ENCODE measurements around the gene BSG. TPM values are rescaled to one million over a fixed set of nuclear protein-coding genes. Genes with fewer than 3 reads are reported as not detected.

The BSG gene
- 235 and 258 TPM in 2 replicates for total RNA-seq (2013; cell fraction: nucleolus; rRNA removed)
- total RNA-seq (2014; rRNA removed) (209 and 247 TPM in 2 replicates), total RNA-seq (2014; rRNA removed; fragmentation: Illumina TruSeq; extraction: Trizol) (53.5 and 64.8 TPM in 2 replicates), total RNA-seq (2021) (244 and 253 TPM in 2 replicates), polyA plus RNA-seq (2011; rRNA removed) (66.3 and 248 TPM in 2 replicates), polyA plus RNA-seq (2014; fragmentation: Illumina TruSeq; extraction: Trizol) (22.1 and 60.8 TPM in 2 replicates), polyA plus RNA-seq (2014; fragmentation: Nextera tagmentation; extraction: Ambion mirVana) (1 to 10 TPM; 2.8 to 9.5 TPM), polyA plus RNA-seq (2014; rRNA removed) (151 and 202 TPM in 2 replicates), polyA plus RNA-seq (2016; fragmentation: Nextera tagmentation; extraction: Ambion mirVana) (100 to 1,000 TPM; 288 to 297 TPM), polyA minus RNA-seq (2011; rRNA and poly(A)+ RNA removed) (137 and 184 TPM in 2 replicates), Bru-seq, nascent RNA (percentile 80 among the genes with signal in this experiment), BruChase-seq, experiment 1, labeled RNA remaining after a 6-hour chase (percentile 97 among the genes with signal in this experiment), BruChase-seq, experiment 2, labeled RNA remaining after a 2-hour chase (percentile 92 among the genes with signal in this experiment)
- polyA plus RNA-seq (2011; ENCODE audit: low read depth) = 54.3 TPM
- polyA plus RNA-seq (2011; cell fraction: cytosol; rRNA removed) = 257 and 342 TPM in 2 replicates
- 260 and 337 TPM in 2 replicates for polyA plus RNA-seq (2011; cell fraction: nucleus; rRNA removed)
- 173 and 195 TPM in 2 replicates for polyA plus RNA-seq (2012)
- polyA minus RNA-seq (2011; cell fraction: cytosol; rRNA and poly(A)+ RNA removed) = 137 and 151 TPM in 2 replicates
- polyA minus RNA-seq (2011; cell fraction: nucleus; rRNA and poly(A)+ RNA removed) = 45.3 and 89.1 TPM in 2 replicates
- long read RNA-seq, experiment 1, partial matches to known transcripts = 2 of 284 reads
- long read RNA-seq, experiment 1, other reads (novel, unspliced or antisense) = 282 of 284 reads
- long read RNA-seq, experiment 2, partial matches to known transcripts = 2 of 36 reads
- long read RNA-seq, experiment 2, other reads (novel, unspliced or antisense) = 34 of 36 reads

DNA sequence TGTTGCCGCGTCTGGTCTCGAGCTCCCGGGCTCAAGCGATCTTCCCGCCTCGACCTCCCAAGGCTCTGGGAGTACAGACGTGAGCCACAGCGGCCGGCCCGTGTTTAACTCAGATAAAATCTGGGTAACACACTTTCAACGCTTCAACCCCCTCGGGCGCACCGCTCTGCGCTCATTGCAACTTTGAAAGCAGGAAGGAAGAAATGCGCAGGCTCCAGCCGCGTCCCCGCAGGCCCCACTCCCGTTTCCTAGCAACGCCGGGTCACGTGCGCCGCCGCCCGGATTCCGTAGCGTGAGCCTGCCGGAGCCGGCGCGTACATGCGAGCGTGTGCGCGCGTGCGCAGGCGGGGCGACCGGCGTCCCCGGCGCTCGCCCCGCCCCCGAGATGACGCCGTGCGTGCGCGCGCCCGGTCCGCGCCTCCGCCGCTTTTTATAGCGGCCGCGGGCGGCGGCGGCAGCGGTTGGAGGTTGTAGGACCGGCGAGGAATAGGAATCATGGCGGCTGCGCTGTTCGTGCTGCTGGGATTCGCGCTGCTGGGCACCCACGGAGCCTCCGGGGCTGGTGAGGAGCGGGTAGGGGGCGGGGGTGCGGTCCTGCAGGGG, at the start of gene BSG:
Gene BSG (plus strand): TSS at position 457 of the 603 bp plus-strand sequence. CDS start 39 bp downstream, at position 496.
- ATAC-seq = peak; percentile 76
- ChIA-PET CTCF (interaction anchor here (1.0 to 1.1 kb wide), 2 partner anchors 40 to 62 kb away, joined by 3 read pairs; no protein-coding TSS in a partner anchor), POLR2A (interaction anchor here (1.0 kb wide), 2 partner anchors 41 to 62 kb away, joined by 3 to 9 read pairs; no protein-coding TSS in a partner anchor), SMC1A (ENCODE audit: uncharacterized antibody, unreplicated experiment) (no interaction called here), RAD21 (ENCODE audit: unreplicated experiment) (interaction anchor here (1.0 kb wide), 1 partner anchor 16 kb away, joined by 4 read pairs; no protein-coding TSS in a partner anchor)
- H4K20me1 ChIP-seq (ENCODE audit: control insufficient read depth, insufficient read depth) = 0 out of 2 replicates have a peak, but pooled peaks cover 5% of the 10 kb centered on the region
- peak; percentile 88 for DNase-seq (ENCODE audit: low read depth, low spot score)
- intact Hi-C loops (cut with micrococcal nuclease; ENCODE audit: unreplicated experiment) = loop anchor here (2.0 to 5.0 kb wide), 3 partner anchors 40 to 225 kb away; partner anchors contain the start of genes CDC34, POLRMT and PTBP1
- H3K27ac ChIP-seq (ENCODE audit: control insufficient read depth, insufficient read depth) = peak within 1 kb of the TSS; percentile 88
- peak; percentile 56 for FAIRE-seq
- in situ Hi-C loops (cut with MboI) = no loop called here
- H3K9ac ChIP-seq (ENCODE audit: control insufficient read depth, insufficient read depth, low read length) = peak within 1 kb of the TSS; percentile 91
- peaks cover 3% of the 10 kb centered on the region; the same call in 1 of the 2 replicates for H3K4me1 ChIP-seq (ENCODE audit: control insufficient read depth, insufficient read depth, low read length)
- BruUV-seq (replicated peaks) = no TSS peak
- peak within 1 kb of the TSS; percentile 83 for H3K4me3 ChIP-seq
- 1% methylated on average over 68 of the region's 79 CpGs for WGBS (ENCODE audit: insufficient coverage, insufficient replicate concordance, low lambda C conversion rate, missing lambda C conversion rate)
- H3K4me2 ChIP-seq (ENCODE audit: control insufficient read depth, insufficient read depth) = peak within 1 kb of the TSS; percentile 93
- H3K27me3 ChIP-seq (replicated peaks in 1 of 2; ENCODE audit: control insufficient read depth in 2 of 2, insufficient read depth in 2 of 2, low read length in 1 of 2) = no peaks in the 10 kb centered on the region
- peak within 1 kb of the TSS; percentile 90 for H2AFZ ChIP-seq (ENCODE audit: control insufficient read depth, low read depth, low read length)
- H3K79me2 ChIP-seq (ENCODE audit: control insufficient read depth, insufficient read depth, low read length) = peaks cover 45% of the 10 kb centered on the region
- peaks cover 0 to 3% of the 10 kb centered on the region in 2 experiments; a peak in 1 of 4 replicates for H3K36me3 ChIP-seq (ENCODE audit: control insufficient read depth in 2 of 2, insufficient read depth in 2 of 2, low read length in 1 of 2)
- H3K9me3 ChIP-seq (replicated peaks; ENCODE audit: control insufficient read depth, insufficient read depth, low read length) = no peaks in the 10 kb centered on the region
- TF ChIP-seq CHD2 (IDR thresholded peaks at IDR 0.05; ENCODE audit: borderline replicate concordance, low read depth, low read length) (peak; percentile 56; the same call in 1 of the 2 replicates), BRCA1 (IDR thresholded peaks at IDR 0.05; ENCODE audit: low read depth, low read length) (no peak), NFYA (IDR thresholded peaks at IDR 0.05; ENCODE audit: borderline replicate concordance, low read depth, low read length) (no peak), ZSCAN29 (IDR thresholded peaks at IDR 0.05) (no peak), MEF2A (IDR thresholded peaks at IDR 0.05; ENCODE audit: insufficient read depth, low read depth, low read length) (no peak), EZH2 (IDR thresholded peaks at IDR 0.05; ENCODE audit: borderline replicate concordance, control insufficient read depth, low read depth, low read length) (no peak), TBL1XR1 (IDR thresholded peaks at IDR 0.05; ENCODE audit: low read depth, low read length) (peak; percentile 59; the same call in 1 of the 2 replicates), RAD21 (IDR thresholded peaks at IDR 0.05; ENCODE audit: insufficient read depth, low read depth, low read length) (no peak), HCFC1 (IDR thresholded peaks at IDR 0.05; ENCODE audit: low read length) (peak; percentile 47; the same call in 1 of the 2 replicates), FOXK2 (IDR thresholded peaks at IDR 0.05) (no peak), ESRRA (IDR thresholded peaks at IDR 0.05; ENCODE audit: low read length) (peak; percentile 10; the same call in 1 of the 2 replicates), PAX5 (IDR thresholded peaks at IDR 0.05; ENCODE audit: borderline replicate concordance, low read depth, low read length) (no peak)
- TF ChIP-seq, protein P1, sequence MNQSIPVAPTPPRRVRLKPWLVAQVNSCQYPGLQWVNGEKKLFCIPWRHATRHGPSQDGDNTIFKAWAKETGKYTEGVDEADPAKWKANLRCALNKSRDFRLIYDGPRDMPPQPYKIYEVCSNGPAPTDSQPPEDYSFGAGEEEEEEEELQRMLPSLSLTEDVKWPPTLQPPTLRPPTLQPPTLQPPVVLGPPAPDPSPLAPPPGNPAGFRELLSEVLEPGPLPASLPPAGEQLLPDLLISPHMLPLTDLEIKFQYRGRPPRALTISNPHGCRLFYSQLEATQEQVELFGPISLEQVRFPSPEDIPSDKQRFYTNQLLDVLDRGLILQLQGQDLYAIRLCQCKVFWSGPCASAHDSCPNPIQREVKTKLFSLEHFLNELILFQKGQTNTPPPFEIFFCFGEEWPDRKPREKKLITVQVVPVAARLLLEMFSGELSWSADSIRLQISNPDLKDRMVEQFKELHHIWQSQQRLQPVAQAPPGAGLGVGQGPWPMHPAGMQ (IDR thresholded peaks at IDR 0.05; ENCODE audit: borderline replicate concordance) = no peak
- TF ChIP-seq, protein P2, sequence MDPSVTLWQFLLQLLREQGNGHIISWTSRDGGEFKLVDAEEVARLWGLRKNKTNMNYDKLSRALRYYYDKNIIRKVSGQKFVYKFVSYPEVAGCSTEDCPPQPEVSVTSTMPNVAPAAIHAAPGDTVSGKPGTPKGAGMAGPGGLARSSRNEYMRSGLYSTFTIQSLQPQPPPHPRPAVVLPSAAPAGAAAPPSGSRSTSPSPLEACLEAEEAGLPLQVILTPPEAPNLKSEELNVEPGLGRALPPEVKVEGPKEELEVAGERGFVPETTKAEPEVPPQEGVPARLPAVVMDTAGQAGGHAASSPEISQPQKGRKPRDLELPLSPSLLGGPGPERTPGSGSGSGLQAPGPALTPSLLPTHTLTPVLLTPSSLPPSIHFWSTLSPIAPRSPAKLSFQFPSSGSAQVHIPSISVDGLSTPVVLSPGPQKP (IDR thresholded peaks at IDR 0.05; ENCODE audit: low read depth, low read length) = no peak
- TF ChIP-seq, protein P3, sequence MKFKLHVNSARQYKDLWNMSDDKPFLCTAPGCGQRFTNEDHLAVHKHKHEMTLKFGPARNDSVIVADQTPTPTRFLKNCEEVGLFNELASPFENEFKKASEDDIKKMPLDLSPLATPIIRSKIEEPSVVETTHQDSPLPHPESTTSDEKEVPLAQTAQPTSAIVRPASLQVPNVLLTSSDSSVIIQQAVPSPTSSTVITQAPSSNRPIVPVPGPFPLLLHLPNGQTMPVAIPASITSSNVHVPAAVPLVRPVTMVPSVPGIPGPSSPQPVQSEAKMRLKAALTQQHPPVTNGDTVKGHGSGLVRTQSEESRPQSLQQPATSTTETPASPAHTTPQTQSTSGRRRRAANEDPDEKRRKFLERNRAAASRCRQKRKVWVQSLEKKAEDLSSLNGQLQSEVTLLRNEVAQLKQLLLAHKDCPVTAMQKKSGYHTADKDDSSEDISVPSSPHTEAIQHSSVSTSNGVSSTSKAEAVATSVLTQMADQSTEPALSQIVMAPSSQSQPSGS (IDR thresholded peaks at IDR 0.05; ENCODE audit: low read length) = no peak
